GM21717 (cell line): Measurements from ENCODE around the gene INKA2.

Experiments
- ATAC-seq: cut with Tn5 transposase; IDR thresholded peaks from one replicate; pipeline ENCODE4 v1.9.1; 2021; ENCODE audit warnings: mild to moderate bottlenecking, moderate library complexity; ENCODE audit not compliant: unreplicated experiment

Gene INKA2

DNA sequence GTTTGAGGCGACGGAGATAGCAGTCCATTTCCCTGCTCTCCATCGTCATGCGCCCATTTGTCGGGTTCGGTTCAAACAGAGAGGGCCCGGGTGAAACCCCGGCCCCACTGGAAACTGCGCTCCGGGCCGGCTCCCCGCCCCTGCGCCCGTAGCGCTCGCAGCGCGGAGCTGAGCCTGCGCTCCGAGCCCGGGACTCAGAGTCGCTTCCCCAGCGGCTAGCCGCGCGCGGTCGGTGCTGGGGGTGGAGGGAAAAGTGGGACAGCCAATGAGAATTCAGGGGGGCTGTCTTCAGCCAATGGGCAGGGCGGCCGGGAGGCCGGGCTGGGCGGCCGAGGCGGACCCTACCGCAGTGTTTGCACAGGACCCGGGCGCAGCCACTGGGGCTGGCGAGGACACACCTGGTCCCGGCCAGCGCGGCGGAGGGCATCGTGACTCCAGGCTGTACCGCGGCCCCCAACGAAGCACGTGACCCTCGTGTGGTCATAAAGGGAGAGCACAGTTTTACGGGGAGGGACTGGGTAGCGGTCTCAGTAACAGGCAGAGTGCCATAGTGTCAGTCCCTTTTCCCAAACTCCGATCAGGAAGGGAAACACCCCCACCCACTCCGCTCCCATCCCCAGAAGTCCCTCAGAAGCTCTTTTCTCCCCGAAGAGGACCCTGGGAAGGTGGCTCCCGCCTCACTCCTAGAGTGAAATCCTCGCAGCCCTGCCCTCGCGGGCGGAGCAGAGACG lies at the start of gene INKA2:
Gene INKA2, minus strand, starts transcription at position 202 of the 731 bp plus-strand sequence. Its CDS starts 153 bp downstream, at position 49.
- ATAC-seq: peak; percentile 79

DNA sequence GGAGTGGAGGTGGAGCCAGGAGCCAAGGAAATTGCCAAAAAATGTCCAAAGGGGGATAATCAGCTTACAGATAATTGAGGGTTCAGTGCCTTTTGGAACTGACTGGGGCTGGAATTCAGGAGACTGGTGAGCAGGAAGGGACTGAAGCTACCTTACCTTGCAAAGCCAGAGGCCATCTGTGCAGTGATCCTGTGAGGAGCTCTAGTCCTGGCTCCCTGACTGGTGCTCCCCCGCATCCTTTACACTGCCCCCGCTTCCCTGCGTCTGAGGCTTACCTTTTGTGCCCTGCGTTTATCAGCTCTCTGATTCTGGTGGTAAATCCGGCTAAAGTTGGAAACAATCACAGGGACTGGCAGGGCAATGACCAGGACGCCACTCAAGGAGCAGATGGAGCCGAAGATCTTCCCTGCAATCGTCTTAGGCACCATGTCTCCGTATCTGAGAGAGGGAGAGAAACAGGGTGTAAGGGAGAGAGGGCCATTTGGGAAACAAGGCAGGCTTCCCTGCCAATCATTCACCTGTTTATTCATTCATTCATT lies 47.5 kb upstream of the INKA2 start:
- ATAC-seq: no peak

DNA sequence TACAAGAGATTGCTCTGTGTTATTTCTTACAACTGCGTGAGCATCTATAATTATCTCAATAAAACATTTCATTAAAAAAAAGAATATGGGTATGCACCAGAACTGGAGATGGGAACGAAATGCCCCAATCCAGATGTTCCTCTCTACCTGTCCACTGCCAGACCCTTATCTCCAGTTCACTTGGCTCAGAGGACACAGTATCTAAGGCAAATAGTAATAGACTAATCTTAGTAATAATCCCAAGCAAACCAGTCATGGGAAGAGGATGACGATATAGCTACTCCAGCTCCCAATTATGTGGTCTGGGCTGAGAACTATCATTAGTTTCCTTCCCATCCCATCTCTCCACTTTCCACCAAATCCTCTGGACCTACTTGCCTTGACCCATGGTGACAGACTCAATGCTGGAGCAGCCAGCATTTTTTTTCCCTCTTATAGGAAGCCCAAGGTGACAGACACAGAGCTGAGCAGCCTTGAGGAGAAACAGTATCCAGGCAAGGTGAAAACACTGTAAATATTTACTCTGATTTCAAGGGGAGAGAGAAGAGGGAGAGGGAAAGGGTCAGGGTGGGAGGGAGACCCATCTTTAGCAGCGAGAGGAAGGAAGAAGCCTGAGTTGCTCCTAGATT lies 45.2 kb upstream of the INKA2 start:
- no peak for ATAC-seq

DNA sequence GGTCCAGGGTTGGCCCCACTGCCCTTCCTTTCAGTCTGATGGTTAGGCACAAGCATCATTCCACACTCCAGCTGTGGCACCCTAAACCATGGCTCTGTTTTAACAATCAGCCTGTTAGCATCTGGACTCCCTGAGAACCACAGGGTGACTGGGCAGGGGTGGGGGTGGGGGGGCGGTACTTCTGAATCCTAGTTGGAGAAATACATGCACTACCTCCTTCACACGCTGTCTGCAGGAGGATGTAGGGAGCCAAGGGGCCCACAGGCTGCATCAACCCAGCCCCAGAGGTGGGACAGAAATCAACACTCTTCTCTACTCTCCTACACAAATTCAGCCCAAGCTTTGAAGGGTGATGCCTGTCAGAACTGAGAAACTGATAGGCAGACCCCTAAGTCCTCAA lies 40.4 kb upstream of the INKA2 start:
- ATAC-seq: no peak

DNA sequence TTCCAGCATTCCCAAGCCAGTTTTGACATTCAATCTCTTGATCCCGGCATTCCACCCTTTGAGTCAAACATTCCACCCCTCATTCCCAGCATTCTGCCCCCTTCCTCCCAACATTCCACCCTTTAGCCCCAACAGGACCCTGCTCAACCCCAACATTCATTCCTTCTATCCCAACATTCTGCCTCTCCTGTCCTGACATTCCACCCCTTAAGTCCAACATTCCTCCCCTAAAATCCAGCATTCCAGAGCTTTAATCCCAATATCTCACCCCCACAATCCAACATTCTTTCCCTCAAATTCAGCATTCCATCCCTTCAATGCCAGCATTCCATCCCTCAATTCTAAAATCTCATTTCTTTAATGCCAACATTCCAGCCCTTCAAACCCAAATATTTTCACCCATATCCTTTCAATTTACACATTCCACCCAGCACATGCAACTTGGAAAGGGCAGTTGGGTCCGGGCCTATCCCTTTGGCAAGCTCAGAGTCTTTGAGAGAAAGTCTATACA lies 39.4 kb upstream of the INKA2 start:
- ATAC-seq: no peak

DNA sequence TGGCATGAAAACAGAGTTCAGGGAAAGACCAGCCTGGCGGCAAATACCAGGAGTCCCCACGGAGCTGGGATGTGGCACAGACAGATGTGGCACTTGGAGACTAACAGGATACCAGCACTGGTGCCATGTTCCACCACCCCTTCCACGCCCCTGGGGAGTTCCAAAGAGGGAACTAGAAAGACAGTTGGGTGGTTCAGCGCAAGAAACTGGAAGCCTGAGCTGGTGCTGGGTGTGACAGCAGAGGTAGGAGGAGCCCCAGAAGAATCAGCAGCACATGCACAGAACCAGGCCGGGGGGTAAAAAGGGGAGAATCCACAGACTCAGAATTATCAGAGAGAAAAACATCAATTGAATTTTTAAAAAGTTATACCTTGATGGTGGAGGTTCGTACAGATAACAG lies 38.9 kb upstream of the INKA2 start:
- no peak for ATAC-seq

DNA sequence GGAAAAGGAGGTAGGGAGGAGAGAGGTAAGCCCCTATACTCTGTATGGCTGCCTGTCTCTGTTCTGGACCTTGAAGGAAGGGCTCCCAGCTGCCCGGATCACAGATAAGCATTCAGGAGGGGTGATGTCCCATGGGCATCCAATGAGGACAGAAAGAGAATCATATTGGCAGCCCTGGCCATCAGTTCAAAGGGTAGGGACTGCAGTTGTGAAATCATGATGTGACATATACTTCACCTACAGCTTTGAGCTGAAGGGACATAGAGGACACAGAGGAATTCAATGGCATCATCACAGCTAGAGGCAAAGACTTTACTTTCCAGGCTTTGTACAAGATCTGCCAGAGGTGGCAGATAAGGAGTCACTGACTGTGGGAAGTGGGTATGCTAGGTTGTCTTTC lies 38.1 kb upstream of the INKA2 start:
- ATAC-seq: no peak

DNA sequence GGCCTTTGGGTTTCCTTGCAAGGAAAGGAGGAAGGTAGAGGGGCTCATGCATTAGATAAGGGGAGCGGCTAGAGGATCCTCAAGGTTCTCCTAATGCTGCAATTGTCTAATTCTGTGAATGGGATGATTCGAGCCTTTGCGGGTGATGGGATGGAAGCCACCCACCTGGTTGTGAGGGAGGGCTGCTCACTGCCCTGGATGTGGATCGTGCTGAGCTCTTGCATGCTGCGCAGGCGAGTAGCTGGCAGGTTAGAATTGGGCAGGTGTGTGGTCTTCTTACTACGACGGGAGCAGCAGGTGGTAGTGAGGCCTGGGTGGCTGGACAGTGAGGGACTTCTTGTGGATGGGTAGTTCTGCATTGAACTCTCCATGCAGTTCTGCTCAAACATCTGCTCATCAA lies 37.7 kb upstream of the INKA2 start:
- no peak for ATAC-seq

DNA sequence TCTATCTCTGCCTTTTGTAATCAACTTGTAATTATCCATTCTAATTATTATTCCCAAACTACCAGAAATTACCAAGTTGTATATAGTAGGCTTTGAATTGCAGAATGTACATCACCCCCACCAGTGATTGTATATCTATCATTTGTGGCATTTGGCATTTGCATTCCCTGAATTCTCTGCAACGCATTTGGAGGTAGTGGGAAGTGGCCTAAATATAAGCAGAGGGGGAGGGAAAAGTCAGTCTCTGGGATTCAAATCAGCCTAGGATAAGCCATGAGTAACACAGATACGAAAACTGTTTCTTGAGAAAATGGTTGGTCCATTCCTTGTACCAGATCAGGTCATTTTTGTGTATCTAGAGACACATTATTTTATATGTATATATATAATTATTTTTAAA lies 37.2 kb upstream of the INKA2 start:
- ATAC-seq: no peak

DNA sequence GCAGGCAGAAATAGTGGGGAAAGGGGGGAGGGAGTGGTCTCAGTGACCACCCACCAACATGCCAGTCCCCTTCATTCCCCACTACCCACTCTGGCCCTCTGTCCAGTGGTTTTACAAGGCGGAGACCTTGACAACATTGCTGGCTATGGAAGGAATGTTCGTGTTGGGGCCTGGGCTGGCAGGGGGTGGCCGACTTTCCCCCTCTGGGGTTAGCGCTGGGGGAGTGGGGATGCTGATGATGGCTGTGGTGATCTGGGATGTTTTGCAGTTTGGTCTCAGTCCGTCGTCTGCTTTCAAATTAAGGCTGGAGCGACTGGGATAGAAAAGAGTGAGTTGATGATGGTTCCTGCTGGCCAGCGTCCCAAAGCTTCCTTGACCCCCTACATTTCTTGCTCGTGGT lies 36.8 kb upstream of the INKA2 start:
- ATAC-seq: no peak

DNA sequence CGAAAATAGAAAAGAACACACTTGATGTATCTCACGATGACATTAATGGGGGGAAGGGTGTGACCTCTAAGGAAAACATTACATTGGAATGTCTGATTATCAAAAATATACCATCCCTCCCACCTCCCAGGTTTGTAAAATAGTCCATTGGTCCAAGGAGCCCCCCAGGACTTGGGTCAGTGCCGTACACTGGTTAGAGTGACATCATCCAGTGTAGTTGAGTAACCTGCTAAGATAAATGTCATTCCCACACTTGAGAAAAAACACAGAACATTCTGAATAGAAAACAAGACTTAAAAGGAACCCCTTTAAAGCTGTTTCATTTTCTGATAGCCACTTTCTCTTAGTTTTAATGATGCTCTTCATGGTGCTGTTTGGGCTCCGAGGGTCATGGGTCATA lies 31.7 kb upstream of the INKA2 start:
- ATAC-seq: no peak

DNA sequence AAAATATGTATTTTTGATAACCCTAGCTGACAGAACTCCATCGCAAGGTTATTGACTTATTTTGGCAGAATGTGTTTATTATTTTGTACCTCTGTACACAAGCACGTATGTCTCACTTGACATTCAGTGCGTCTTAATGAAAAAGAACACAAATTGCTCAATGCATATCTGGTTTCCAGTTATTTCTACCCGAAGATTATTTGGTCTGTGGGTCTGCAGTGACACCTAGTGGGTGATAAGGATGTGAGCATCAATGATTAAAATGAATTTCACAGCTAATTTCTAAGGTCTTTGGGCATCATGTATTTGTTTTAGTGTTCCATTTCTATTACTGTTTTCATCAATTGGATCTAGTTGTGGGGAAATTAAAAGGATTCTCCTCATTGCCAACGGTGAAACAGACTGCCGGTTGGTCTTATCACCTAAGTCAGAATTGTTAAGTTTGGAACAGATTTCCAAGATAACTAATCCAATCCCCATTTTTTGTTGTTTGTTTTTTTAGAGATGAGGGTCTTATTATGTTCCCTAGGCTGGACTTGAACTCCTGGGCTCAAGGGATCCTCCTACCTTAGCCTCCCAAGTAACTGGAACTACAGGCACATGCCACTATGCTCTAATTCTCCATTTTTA lies 30.4 kb upstream of the INKA2 start:
- no peak for ATAC-seq

DNA sequence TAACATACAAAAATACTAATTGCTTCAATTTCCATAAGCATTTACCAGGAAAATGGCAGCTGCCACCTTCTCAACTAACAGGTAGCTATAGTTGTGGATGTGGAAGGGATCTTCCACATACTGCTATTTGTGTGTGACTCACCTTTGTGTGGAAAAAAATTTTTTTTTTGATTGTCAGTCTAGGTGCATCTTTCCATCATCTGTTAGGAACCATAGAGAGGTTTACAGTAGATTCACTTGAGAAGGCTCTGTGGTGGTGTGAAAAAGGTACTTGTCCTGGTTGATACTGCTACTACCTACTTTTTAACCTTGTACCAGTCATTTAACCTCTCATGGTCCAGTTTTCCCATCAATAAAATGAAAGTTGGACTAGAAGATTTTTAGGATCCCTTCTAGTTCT lies 29.4 kb upstream of the INKA2 start:
- no peak for ATAC-seq

DNA sequence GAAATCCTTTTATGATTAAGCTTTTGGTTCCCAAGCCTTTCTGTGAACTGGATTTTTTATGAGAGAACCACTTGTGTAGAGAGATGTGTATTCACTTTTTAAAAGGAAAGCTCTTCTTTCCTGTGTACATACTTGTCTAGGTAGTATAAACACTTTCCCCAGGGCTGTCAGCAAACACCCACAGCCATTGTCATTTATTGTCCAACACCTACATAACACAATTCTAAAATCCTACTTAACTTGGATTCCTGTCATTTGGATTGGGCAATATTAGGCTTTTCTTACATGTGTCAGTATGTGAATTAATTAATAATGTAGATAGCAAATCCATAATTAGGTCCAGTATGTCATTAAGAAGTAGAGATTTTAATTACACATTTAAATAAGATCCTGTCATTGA lies 28.8 kb upstream of the INKA2 start:
- no peak for ATAC-seq

DNA sequence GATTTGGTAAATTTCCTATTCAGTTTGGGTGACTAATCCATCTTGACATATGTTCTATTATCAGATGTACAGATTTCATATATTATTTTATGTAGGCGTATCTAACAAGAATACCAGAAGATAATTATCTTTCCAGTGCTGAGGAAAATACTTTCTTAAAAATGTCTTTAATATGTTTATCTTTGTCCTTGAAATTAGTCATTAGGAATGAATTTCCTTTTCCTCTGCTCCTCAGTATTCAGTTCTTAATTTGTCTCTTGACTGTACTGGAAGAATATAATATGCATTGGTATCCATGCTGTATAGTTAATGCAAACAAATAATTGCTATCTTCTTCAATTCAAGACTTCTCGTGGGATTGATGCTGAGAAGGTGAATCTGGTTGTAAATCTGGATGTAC lies 23.1 kb upstream of the INKA2 start:
- no peak for ATAC-seq

DNA sequence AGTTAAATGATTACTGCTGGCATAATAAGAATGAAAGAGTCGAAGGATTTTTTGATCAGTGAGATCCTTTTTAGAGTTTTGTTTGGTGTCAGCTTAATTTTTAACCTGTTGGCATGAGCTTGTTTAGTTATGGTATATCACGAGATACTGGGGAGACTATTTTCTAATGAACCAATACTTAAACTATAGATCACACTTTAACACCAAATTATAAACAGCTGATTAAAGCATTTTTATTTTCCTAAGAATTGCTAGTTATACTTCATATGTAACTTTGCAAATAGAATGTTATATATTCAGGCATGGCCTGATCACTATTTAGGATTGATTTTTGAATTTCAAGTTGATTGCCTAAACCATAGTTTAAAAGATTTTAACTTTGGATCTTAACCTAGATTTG lies 22.5 kb upstream of the INKA2 start:
- no peak for ATAC-seq

DNA sequence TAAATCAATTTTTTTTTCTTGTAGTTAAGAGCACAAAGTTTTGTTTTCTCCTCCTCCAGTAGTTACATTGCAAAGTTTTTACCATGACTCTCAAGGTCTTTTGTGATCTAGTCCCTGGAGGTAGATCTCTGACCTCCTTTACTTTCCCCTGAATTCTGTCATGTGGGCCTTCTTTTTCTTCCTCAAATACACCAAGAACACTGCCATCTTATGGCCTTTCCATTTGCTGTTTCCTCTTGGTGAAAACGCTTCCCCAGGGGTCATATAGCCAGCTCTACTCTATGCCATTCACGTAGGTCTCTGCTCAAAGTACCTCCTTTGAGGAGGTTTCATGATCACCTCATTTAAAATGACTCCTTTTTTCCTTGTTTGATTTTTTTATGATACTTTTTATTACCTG lies 19.2 kb upstream of the INKA2 start:
- no peak for ATAC-seq

DNA sequence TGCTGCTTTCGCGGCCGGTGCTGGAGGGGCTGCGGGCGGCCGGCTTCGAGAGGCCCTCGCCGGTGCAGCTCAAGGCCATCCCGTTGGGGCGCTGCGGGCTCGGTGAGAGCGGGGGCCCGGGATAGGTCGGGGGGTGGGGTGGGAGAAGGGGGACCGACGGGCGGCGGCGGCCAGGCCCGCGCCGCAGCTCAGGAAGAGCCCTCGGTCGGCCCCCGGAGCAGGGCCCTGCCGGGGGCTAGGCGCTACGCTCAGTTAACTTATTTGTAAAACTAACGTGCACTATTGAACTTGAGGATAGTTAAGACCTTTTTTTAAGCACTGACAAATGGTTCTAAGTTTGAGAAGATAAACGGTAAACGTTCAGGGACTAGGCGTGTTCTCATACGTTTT lies 16.9 kb upstream of the INKA2 start:
- ATAC-seq: no peak

DNA sequence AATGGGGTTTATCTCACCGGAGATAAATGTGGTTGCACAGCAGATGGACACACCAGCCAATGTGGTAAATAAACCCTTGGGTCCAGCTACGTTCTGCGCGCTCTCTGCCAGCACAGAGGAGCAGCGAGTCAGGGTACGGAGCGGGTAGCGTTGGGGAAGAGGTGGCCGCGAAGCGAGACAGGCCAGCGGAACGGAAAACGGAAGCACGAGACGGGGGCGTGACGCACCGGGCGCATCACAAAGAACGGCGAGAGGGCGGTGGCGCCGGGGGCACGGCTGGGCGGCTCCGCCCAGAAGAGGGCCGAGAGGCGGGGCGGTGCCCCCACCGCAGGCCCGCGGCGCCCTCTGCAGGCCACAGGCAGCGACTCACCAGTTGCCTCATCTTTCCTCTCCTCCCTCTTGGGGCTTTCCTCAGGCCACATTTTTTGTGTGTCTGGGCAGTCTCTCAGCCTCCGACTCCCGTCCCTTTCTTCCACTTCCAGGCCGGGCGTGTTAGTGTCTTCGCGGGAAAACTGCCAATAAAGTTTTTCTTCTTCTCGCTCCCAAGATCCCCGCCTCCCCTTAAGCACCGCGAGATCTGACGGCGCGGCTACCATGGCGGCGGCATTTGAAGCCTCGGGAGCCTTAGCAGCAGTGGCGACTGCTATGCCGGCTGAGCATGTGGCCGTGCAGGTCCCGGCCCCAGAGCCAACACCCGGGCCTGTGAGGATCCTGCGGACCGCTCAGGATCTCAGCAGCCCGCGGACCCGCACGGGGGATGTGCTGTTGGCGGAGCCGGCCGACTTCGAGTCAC lies 16.3 kb upstream of the INKA2 start, which contains the start of gene DDX20:
Gene DDX20, plus strand, starts transcription at position 571 of the 793 bp plus-strand sequence. Its CDS starts 24 bp downstream, at position 595.
- peak; percentile 84 for ATAC-seq

DNA sequence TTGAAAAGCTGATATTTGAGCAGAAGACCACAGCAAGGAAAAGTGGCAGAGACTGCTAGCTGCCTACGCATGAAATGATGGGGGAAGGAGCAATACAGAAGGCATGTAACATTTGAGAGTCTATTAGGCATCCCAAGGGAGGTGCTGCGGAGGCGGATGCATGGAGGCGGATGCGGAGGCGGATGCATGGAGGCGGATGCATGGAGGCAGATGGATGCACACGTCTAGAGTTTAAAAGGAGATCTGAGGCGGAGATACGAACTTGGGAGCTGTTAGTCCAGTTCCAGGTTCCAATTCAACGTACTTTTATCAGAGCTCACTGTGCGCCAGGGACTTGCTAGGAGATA lies 15.8 kb upstream of the INKA2 start:
- ATAC-seq: peak; percentile 22
